HCT116 (cell line): ENCODE measurements around the gene ZFPL1. TPM values are rescaled to one million over a fixed set of nuclear protein-coding genes. Genes with fewer than 3 reads are reported as not detected.

Source experiments
- ATAC-seq: fragments of 200-7000 bp; cut with Tn5 transposase; 2 replicates; pipeline ENCODE4 v1.9.1; 2020; ENCODE audit warnings: mild to moderate bottlenecking, moderate library complexity
- BruUV-seq: library from RNA; stranded (reverse); fragments of 400-500 nt; replicated peaks from 2 replicates; lab custom pipeline; 2021; lab: Mats Ljungman, UMichigan
- CTCF ChIA-PET: fragments of 300-600 bp; sonication (Branson Sonifier 250); formaldehyde crosslinking; loops from one replicate; lab custom pipeline; 2021; ENCODE audit warnings: antibody characterized with exemption; lab: Charles Lee
- POLR2A ChIA-PET: fragments of 300-600, 350-600 bp; sonication (Branson Sonifier 250); formaldehyde crosslinking; loops from one replicate; lab custom pipeline; 2021; ENCODE audit warnings: antibody characterized with exemption; lab: Charles Lee
- RAD21 ChIA-PET, 2 experiments: fragments of 300-600 bp; sonication (Branson Sonifier 250); formaldehyde crosslinking; loops; one replicate each; lab custom pipeline; 2023; ENCODE audit warnings: low total read pairs in 2 of 2; ENCODE audit not compliant: uncharacterized antibody in 2 of 2, unreplicated experiment in 2 of 2, low non-redundant PET in 1 of 2; lab: Charles Lee
- DNase-seq: peaks from one replicate; pipeline ENCODE4 v3.0.0-alpha.2; 2010; ENCODE audit warnings: low read depth, low spot score
- H2AFZ ChIP-seq: fragments of 200-600 bp; shearing (Covaris generic), sonication (generic); 2 replicates; pipeline ENCODE4 v1.6.1; 2017; ENCODE audit warnings: low read depth, mixed run types, mixed read lengths, antibody characterized with exemption, low read length; ENCODE audit not compliant: poor library complexity, severe bottlenecking
- H3K27ac ChIP-seq: 2 replicates; pipeline ENCODE4 v1.5.1; 2012; ENCODE audit warnings: low read depth, low read length
- H3K27me3 ChIP-seq: fragments of 200-600 bp; sonication (generic); 2 replicates; pipeline ENCODE4 v1.6.1; 2016; ENCODE audit warnings: mixed run types, low read length, mixed read lengths; ENCODE audit not compliant: insufficient read depth
- H3K36me3 ChIP-seq, 2 experiments: fragments of 200-500 bp in 1 of 2; fragments of 200-600 bp in 1 of 2; sonication (Bioruptor generic) in 1 of 2; sonication (generic) in 1 of 2; 2 replicates each; pipeline versions ENCODE4 v1.5.1 to v1.6.1; 2014 to 2016; ENCODE audit warnings: low read length in 2 of 2, inconsistent platforms in 1 of 2, mixed read lengths in 1 of 2, mixed run types in 1 of 2; ENCODE audit not compliant: insufficient read depth in 2 of 2, control insufficient read depth in 1 of 2
- H3K4me1 ChIP-seq, 2 experiments: fragments of 200-600 bp in 1 of 2; sonication (generic) in 1 of 2; 2 replicates each; pipeline versions ENCODE4 v1.5.1 to v1.6.1; 2012 to 2017; ENCODE audit warnings: low read length in 2 of 2, inconsistent platforms in 1 of 2, mild to moderate bottlenecking in 1 of 2, mixed read lengths in 1 of 2, mixed run types in 1 of 2, moderate library complexity in 1 of 2; ENCODE audit not compliant: insufficient read depth in 2 of 2, control insufficient read depth in 1 of 2
- H3K4me2 ChIP-seq: fragments of 200-600 bp; sonication (generic); 2 replicates; pipeline ENCODE4 v1.6.1; 2017; ENCODE audit warnings: mixed run types, low read length, mixed read lengths
- H3K4me3 ChIP-seq, 2 experiments: fragments of 200-600 bp in 1 of 2; sonication (generic) in 1 of 2; replicated peaks in 1 of 2; 2 replicates each; pipeline ENCODE4 v1.5.1; 2011 to 2016; ENCODE audit warnings: low read length in 2 of 2, control low read depth in 1 of 2, low read depth in 1 of 2, mild to moderate bottlenecking in 1 of 2, mixed read lengths in 1 of 2, mixed run types in 1 of 2
- H3K79me2 ChIP-seq: fragments of 200-600 bp; sonication (generic); 2 replicates; pipeline ENCODE4 v1.6.1; 2017; ENCODE audit warnings: mild to moderate bottlenecking, mixed run types, low read length, moderate library complexity, mixed read lengths; ENCODE audit not compliant: insufficient read depth
- H3K9ac ChIP-seq: fragments of 200-600 bp; sonication (generic); 2 replicates; pipeline ENCODE4 v1.6.1; 2016; ENCODE audit warnings: low read length, mixed read lengths
- H3K9me2 ChIP-seq: fragments of 200-600 bp; sonication (generic), shearing (Covaris generic); 2 replicates; pipeline ENCODE4 v1.6.1; 2017; ENCODE audit warnings: mixed run types, mild to moderate bottlenecking, moderate library complexity; ENCODE audit not compliant: insufficient read depth
- H3K9me3 ChIP-seq, 2 experiments: fragments of 200-500 bp in 1 of 2; fragments of 200-600 bp in 1 of 2; sonication (Bioruptor generic) in 1 of 2; sonication (generic) in 1 of 2; 2 replicates each; pipeline ENCODE4 v1.6.1; 2014 to 2017; ENCODE audit warnings: low read length in 2 of 2, mixed read lengths in 2 of 2, inconsistent platforms in 1 of 2, low read depth in 1 of 2, mild to moderate bottlenecking in 1 of 2, mixed run types in 1 of 2, moderate library complexity in 1 of 2; ENCODE audit not compliant: control insufficient read depth in 1 of 2, insufficient read depth in 1 of 2
- H4K20me1 ChIP-seq: fragments of 200-600 bp; sonication (generic), shearing (Covaris generic); 2 replicates; pipeline ENCODE4 v1.6.1; 2017; ENCODE audit warnings: mixed run types, mild to moderate bottlenecking, moderate library complexity; ENCODE audit not compliant: insufficient read depth
- CBX3 ChIP-seq: IDR thresholded peaks from 2 replicates; pipeline ENCODE4 v1.6.1; 2012; ENCODE audit warnings: low read depth
- CEBPB ChIP-seq: IDR thresholded peaks from 2 replicates; pipeline ENCODE4 v1.6.1; 2012; ENCODE audit warnings: low read depth
- EGR1 ChIP-seq: IDR thresholded peaks from 2 replicates; pipeline ENCODE4 v1.6.1; 2012; ENCODE audit warnings: low read depth
- EZH2 ChIP-seq: fragments of 200-600 bp; sonication (generic); IDR thresholded peaks from 2 replicates; pipeline ENCODE4 v1.6.1; 2017; ENCODE audit warnings: antibody characterized with exemption, mixed run types
- JUND ChIP-seq: IDR thresholded peaks from 2 replicates; pipeline ENCODE4 v1.6.1; 2012
- POLR2AphosphoS5 ChIP-seq: IDR thresholded peaks from 2 replicates; pipeline ENCODE4 v1.6.1; 2011; ENCODE audit warnings: mild to moderate bottlenecking, low read depth, low read length, moderate library complexity
- RAD21 ChIP-seq: IDR thresholded peaks from 2 replicates; pipeline ENCODE4 v1.6.1; 2012; ENCODE audit warnings: low read depth, mild to moderate bottlenecking
- SIN3A ChIP-seq: IDR thresholded peaks from 2 replicates; pipeline ENCODE4 v1.6.1; 2012; ENCODE audit warnings: low read depth
- TCF7L2 ChIP-seq: IDR thresholded peaks from 2 replicates; pipeline ENCODE4 v1.7.0; 2011; ENCODE audit warnings: borderline replicate concordance, inconsistent platforms; ENCODE audit not compliant: insufficient read depth, insufficient read length; ENCODE audit errors: extremely low read depth
- ZFX ChIP-seq: fragments of 450-650 bp; IDR thresholded peaks from 2 replicates; pipeline ENCODE4 v1.6.1; 2017
- intact Hi-C: fragments of 100-400 bp; cut with micrococcal nuclease; formaldehyde crosslinking; loops from 2 replicates; pipeline ENCODE4 v1.10.0; 2022
- total RNA-seq: library from RNA; stranded (reverse); gene quantifications from one replicate; pipeline ENCODE4 v1.2.1, GENCODE V29; 2021; ENCODE audit not compliant: unreplicated experiment
- TF ChIP-seq, protein P1 (sequence below): IDR thresholded peaks from 2 replicates; pipeline ENCODE4 v1.6.1; 2011; ENCODE audit warnings: mild to moderate bottlenecking, low read length, moderate library complexity; ENCODE audit not compliant: insufficient replicate concordance; ENCODE audit errors: extremely low read depth
- TF ChIP-seq, protein P2 (sequence below), 3 experiments: fragments of 200-600 bp in 1 of 3; sonication (generic) in 1 of 3; IDR thresholded peaks in 2 of 3; conservative IDR thresholded peaks in 1 of 3; 2 replicates each; pipeline ENCODE4 v1.5.1; 2012 to 2017; ENCODE audit warnings: low read depth in 2 of 3, low read length in 2 of 3, antibody characterized with exemption in 1 of 3, borderline replicate concordance in 1 of 3, control low read depth in 1 of 3, mild to moderate bottlenecking in 1 of 3, mixed read lengths in 1 of 3, mixed run types in 1 of 3, moderate library complexity in 1 of 3; ENCODE audit not compliant: insufficient read depth in 1 of 3
- TF ChIP-seq, protein P3 (sequence below): IDR thresholded peaks from 2 replicates; pipeline ENCODE4 v1.6.1; 2012

ZFPL1 gene
- total RNA-seq, 1 experiment from 2014 or later = 35.3 TPM

DNA sequence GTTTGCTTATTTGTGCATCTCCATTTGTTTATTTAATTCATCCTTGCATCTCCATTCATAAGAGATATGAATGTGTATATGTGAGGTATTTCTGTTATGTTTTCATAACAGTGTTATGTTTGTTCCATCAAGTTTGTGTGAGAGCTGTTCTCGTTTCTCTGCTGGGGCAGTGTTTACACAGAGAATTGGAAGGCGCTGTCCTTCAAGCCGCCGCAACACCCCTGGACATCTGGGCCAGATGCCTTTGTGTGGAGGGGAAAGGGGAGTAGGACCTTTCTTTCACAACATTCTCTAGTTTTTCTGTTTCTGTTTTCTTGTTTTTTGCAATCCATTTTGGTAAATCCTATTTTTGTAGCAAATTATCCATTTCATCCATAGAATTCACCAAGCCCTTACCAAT is 20.6 kb downstream of the ZFPL1 start:
- H3K27me3 ChIP-seq = no peaks in the 10 kb centered on the region
- H2AFZ ChIP-seq = no peak overlapping the region
- peaks cover 21% of the 10 kb centered on the region for H3K79me2 ChIP-seq
- no peak overlapping the region for H3K4me3 ChIP-seq
- H3K9me2 ChIP-seq = no peaks in the 10 kb centered on the region
- BruUV-seq = no TSS peak
- no peaks in the 10 kb centered on the region for H4K20me1 ChIP-seq
- DNase-seq = no peak
- CTCF ChIA-PET = no interaction called here
- intact Hi-C loops = no loop called here
- no peaks in the 10 kb centered on the region for H3K9me3 ChIP-seq
- TF ChIP-seq ZFX (no peak), TCF7L2 (no peak), EZH2 (no peak), EGR1 (no peak), POLR2AphosphoS5 (no peak), CEBPB (no peak), SIN3A (no peak), JUND (no peak)
- TF ChIP-seq, protein P1, sequence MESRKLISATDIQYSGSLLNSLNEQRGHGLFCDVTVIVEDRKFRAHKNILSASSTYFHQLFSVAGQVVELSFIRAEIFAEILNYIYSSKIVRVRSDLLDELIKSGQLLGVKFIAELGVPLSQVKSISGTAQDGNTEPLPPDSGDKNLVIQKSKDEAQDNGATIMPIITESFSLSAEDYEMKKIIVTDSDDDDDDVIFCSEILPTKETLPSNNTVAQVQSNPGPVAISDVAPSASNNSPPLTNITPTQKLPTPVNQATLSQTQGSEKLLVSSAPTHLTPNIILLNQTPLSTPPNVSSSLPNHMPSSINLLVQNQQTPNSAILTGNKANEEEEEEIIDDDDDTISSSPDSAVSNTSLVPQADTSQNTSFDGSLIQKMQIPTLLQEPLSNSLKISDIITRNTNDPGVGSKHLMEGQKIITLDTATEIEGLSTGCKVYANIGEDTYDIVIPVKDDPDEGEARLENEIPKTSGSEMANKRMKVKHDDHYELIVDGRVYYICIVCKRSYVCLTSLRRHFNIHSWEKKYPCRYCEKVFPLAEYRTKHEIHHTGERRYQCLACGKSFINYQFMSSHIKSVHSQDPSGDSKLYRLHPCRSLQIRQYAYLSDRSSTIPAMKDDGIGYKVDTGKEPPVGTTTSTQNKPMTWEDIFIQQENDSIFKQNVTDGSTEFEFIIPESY = no peak
- POLR2A ChIA-PET = no interaction called here
- H3K4me1 ChIP-seq = no peaks in the 10 kb centered on the region; a peak in 1 of 4 replicates
- H3K36me3 ChIP-seq = no peaks in the 10 kb centered on the region
- H3K27ac ChIP-seq = no peak overlapping the region
- RAD21 ChIA-PET = no interaction called here
- no peak for ATAC-seq
- no peak overlapping the region for H3K9ac ChIP-seq
- H3K4me2 ChIP-seq = no peak overlapping the region

DNA sequence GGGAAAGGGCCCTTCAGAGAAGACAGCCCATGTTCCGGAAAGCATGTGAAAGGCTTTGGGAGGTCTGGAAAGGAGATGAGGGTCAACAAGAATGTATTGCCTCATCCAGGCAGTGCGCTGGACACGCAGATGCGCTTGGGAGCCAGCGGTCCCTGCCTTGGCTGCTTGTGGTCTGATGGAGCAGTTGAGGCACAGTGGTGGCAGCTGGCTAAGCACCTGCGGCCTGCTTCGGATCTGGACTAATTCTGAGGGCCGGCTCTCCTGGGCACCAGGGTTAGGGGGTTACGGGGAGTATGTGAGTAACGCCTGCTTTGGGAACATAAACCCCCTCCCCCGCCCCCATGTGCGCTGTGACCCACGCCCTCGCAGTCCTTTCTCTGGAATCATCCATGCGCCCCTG is 23.1 kb downstream of the ZFPL1 start:
- H3K4me3 ChIP-seq = no peak overlapping the region
- no peak for DNase-seq
- no peak overlapping the region for H3K4me2 ChIP-seq
- no TSS peak for BruUV-seq
- no peaks in the 10 kb centered on the region for H3K36me3 ChIP-seq
- H3K9me2 ChIP-seq = no peaks in the 10 kb centered on the region
- intact Hi-C loops = no loop called here
- H3K9me3 ChIP-seq = no peaks in the 10 kb centered on the region
- RAD21 ChIA-PET = no interaction called here
- no peak overlapping the region for H3K27ac ChIP-seq
- no peaks in the 10 kb centered on the region for H4K20me1 ChIP-seq
- peaks cover 16% of the 10 kb centered on the region for H3K79me2 ChIP-seq
- ATAC-seq = no peak
- POLR2A ChIA-PET = no interaction called here
- peaks cover 11 to 15% of the 10 kb centered on the region in 2 experiments for H3K4me1 ChIP-seq
- H2AFZ ChIP-seq = no peak overlapping the region
- no peaks in the 10 kb centered on the region for H3K27me3 ChIP-seq
- no peak for TF ChIP-seq CBX3
- TF ChIP-seq RAD21 = no peak
- TF ChIP-seq, protein P2, sequence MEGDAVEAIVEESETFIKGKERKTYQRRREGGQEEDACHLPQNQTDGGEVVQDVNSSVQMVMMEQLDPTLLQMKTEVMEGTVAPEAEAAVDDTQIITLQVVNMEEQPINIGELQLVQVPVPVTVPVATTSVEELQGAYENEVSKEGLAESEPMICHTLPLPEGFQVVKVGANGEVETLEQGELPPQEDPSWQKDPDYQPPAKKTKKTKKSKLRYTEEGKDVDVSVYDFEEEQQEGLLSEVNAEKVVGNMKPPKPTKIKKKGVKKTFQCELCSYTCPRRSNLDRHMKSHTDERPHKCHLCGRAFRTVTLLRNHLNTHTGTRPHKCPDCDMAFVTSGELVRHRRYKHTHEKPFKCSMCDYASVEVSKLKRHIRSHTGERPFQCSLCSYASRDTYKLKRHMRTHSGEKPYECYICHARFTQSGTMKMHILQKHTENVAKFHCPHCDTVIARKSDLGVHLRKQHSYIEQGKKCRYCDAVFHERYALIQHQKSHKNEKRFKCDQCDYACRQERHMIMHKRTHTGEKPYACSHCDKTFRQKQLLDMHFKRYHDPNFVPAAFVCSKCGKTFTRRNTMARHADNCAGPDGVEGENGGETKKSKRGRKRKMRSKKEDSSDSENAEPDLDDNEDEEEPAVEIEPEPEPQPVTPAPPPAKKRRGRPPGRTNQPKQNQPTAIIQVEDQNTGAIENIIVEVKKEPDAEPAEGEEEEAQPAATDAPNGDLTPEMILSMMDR (IDR thresholded peaks at IDR 0.05 in 2 of 3, conservative IDR thresholded peaks at IDR 0.05 in 1 of 3; ENCODE audit: borderline replicate concordance in 1 of 3, insufficient read depth in 1 of 3, low read depth in 2 of 3, low read length in 2 of 3) = no peak
- no peak for TF ChIP-seq POLR2AphosphoS5
- TF ChIP-seq, protein P3, sequence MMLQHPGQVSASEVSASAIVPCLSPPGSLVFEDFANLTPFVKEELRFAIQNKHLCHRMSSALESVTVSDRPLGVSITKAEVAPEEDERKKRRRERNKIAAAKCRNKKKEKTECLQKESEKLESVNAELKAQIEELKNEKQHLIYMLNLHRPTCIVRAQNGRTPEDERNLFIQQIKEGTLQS = no peak
- H3K9ac ChIP-seq = no peak overlapping the region
- CTCF ChIA-PET = no interaction called here
